HepG2 (cell line): Measurements from ENCODE around the gene NCMAP. TPM values are rescaled to one million over a fixed set of nuclear protein-coding genes. Genes with fewer than 3 reads are reported as not detected.

Experiments used
- ATAC-seq: fragments of 200-7000 bp; cut with Tn5 transposase; 3 replicates; pipeline ENCODE4 v1.9.1; 2020; ENCODE audit warnings: mild to moderate bottlenecking, moderate library complexity
- BruUV-seq: library from RNA; stranded (reverse); fragments of 400-500 nt; replicated peaks from 2 replicates; lab custom pipeline; 2021; lab: Mats Ljungman, UMichigan
- CTCF ChIA-PET: fragments of 300-600 bp; formaldehyde crosslinking; extraction: SDS; loops from one replicate; lab custom pipeline; 2021; ENCODE audit warnings: low total read pairs, inconsistent platforms, low intra/inter-chr PET ratio; lab: Yijun Ruan, JAX
- POLR2A ChIA-PET: fragments of 350-600 bp; sonication (Branson Sonifier 250); formaldehyde crosslinking; loops from one replicate; lab custom pipeline; 2020; ENCODE audit warnings: antibody characterized with exemption, inconsistent platforms; lab: Yijun Ruan, JAX
- DNase-seq: peaks from one replicate; pipeline ENCODE4 v3.0.0-alpha.2; 2015; ENCODE audit warnings: low spot score
- FAIRE-seq: peaks from 3 replicates; lab custom pipeline; 2011; peaks lifted over from hg19 to GRCh38; lab: Jason Lieb, UNC
- H2AFZ ChIP-seq: one replicate; pipeline ENCODE4 v1.6.1; 2011; ENCODE audit warnings: low read length, inconsistent platforms
- H3K27ac ChIP-seq: fragments of 300-600 bp; 3 replicates; pipeline ENCODE4 v1.8.0; 2011; ENCODE audit warnings: mixed run types, mild to moderate bottlenecking, mixed read lengths, low read length, inconsistent platforms; ENCODE audit not compliant: insufficient read depth; ENCODE audit errors: extremely low read length
- H3K27me3 ChIP-seq, 2 experiments: fragments of 200-600 bp in 1 of 2; 2 replicates in 1 of 2; 3 replicates in 1 of 2; pipeline versions ENCODE4 v1.6.0 to v1.8.0; 2011; ENCODE audit warnings: low read length in 2 of 2, mild to moderate bottlenecking in 2 of 2, moderate library complexity in 2 of 2, inconsistent platforms in 1 of 2; ENCODE audit not compliant: insufficient read depth in 2 of 2, control insufficient read depth in 1 of 2
- H3K36me3 ChIP-seq, 2 experiments: fragments of 200-600 bp in 1 of 2; replicated peaks in 1 of 2; 2 replicates in 1 of 2; 3 replicates in 1 of 2; pipeline versions ENCODE4 v1.5.1 to v1.8.0; 2011; ENCODE audit warnings: low read length in 2 of 2, inconsistent platforms in 1 of 2; ENCODE audit not compliant: insufficient read depth in 2 of 2, control insufficient read depth in 1 of 2
- H3K4me1 ChIP-seq: 2 replicates; pipeline ENCODE4 v1.5.1; 2012; ENCODE audit warnings: low read length, inconsistent platforms; ENCODE audit not compliant: insufficient read depth
- H3K4me2 ChIP-seq: 2 replicates; pipeline ENCODE4 v1.6.0; 2011; ENCODE audit warnings: low read depth, low read length, inconsistent platforms
- H3K4me3 ChIP-seq, 3 experiments: fragments of 200-600 bp in 1 of 3; sonication (generic), shearing (Covaris generic) in 1 of 3; replicated peaks in 1 of 3; 2 replicates each; pipeline ENCODE4 v1.5.1; 2011 to 2016; ENCODE audit warnings: low read length in 3 of 3, inconsistent platforms in 2 of 3, low read depth in 2 of 3, mild to moderate bottlenecking in 2 of 3, control low read depth in 1 of 3, mixed read lengths in 1 of 3; ENCODE audit not compliant: insufficient read depth in 1 of 3
- H3K79me2 ChIP-seq: one replicate; pipeline ENCODE4 v1.6.1; 2011; ENCODE audit warnings: low read length, inconsistent platforms; ENCODE audit not compliant: insufficient read depth
- H3K9ac ChIP-seq: 2 replicates; pipeline ENCODE4 v1.6.0; 2011; ENCODE audit warnings: mild to moderate bottlenecking, low read depth, low read length, inconsistent platforms; ENCODE audit not compliant: insufficient read depth
- H3K9me3 ChIP-seq: 2 replicates; pipeline ENCODE4 v1.5.1; 2012; ENCODE audit warnings: mild to moderate bottlenecking, low read length
- H4K20me1 ChIP-seq: 2 replicates; pipeline ENCODE4 v1.6.0; 2011; ENCODE audit warnings: inconsistent platforms, mild to moderate bottlenecking, low read length, moderate library complexity; ENCODE audit not compliant: insufficient read depth
- ASH2L ChIP-seq: fragments of 300-600, 200-600 bp; sonication (generic); IDR thresholded peaks from 2 replicates; pipeline ENCODE4 v1.7.0; 2017; ENCODE audit warnings: low read depth, mild to moderate bottlenecking, moderate library complexity, mixed read lengths, low read length; ENCODE audit not compliant: insufficient read length
- BRF2 ChIP-seq: sonication (generic); formaldehyde crosslinking; IDR thresholded peaks from 2 replicates; pipeline ENCODE4 v1.8.1; 2022; ENCODE audit warnings: mild to moderate bottlenecking, missing genetic modification reagents
- ELF3 ChIP-seq: IDR thresholded peaks from 2 replicates; pipeline ENCODE4 v1.6.1; 2016; ENCODE audit warnings: missing genetic modification reagents, missing compliant biosample characterization
- HMGA1 ChIP-seq: sonication (generic); formaldehyde crosslinking; conservative IDR thresholded peaks from 2 replicates; pipeline ENCODE4 v1.4.0; 2020; ENCODE audit warnings: missing genetic modification reagents
- JARID2 ChIP-seq: sonication (generic); formaldehyde crosslinking; IDR thresholded peaks from 2 replicates; pipeline ENCODE4 v1.8.1; 2023; ENCODE audit warnings: missing genetic modification reagents, inconsistent platforms; ENCODE audit not compliant: insufficient replicate concordance
- NCOR1 ChIP-seq: fragments of 200-600 bp; sonication (generic); IDR thresholded peaks from 2 replicates; pipeline ENCODE4 v1.7.0; 2017; ENCODE audit warnings: antibody characterized with exemption, low read length, borderline replicate concordance
- NR2F2 ChIP-seq: IDR thresholded peaks from 2 replicates; pipeline ENCODE4 v1.6.1; 2012; ENCODE audit warnings: low read depth, inconsistent platforms, borderline replicate concordance
- PRMT3 ChIP-seq: sonication (generic); formaldehyde crosslinking; IDR thresholded peaks from 2 replicates; pipeline ENCODE4 v1.8.1; 2022; ENCODE audit warnings: low read depth, mild to moderate bottlenecking, moderate library complexity, missing genetic modification reagents, borderline replicate concordance
- TFDP1 ChIP-seq: IDR thresholded peaks from 2 replicates; pipeline ENCODE4 v1.6.1; 2016; ENCODE audit warnings: missing compliant biosample characterization, missing genetic modification reagents, borderline replicate concordance
- TP53 ChIP-seq: sonication (generic); formaldehyde crosslinking; conservative IDR thresholded peaks from 2 replicates; pipeline ENCODE4 v1.4.0; 2020; ENCODE audit warnings: missing genetic modification reagents
- ZKSCAN1 ChIP-seq: fragments of 150-350 bp; IDR thresholded peaks from 2 replicates; pipeline ENCODE4 v1.6.1; 2014; ENCODE audit warnings: low read length
- ZMAT5 ChIP-seq: sonication (generic); formaldehyde crosslinking; IDR thresholded peaks from 2 replicates; pipeline ENCODE4 v1.5.0; 2020; ENCODE audit warnings: mild to moderate bottlenecking, low read depth, missing genetic modification reagents, borderline replicate concordance
- ZMYM3 ChIP-seq: sonication (generic); formaldehyde crosslinking; IDR thresholded peaks from 2 replicates; pipeline ENCODE4 v1.5.1; 2020; ENCODE audit warnings: mild to moderate bottlenecking, missing genetic modification reagents
- ZNF33B ChIP-seq: sonication (generic); formaldehyde crosslinking; IDR thresholded peaks from 2 replicates; pipeline ENCODE4 v1.5.1; 2020; ENCODE audit warnings: mild to moderate bottlenecking, missing genetic modification reagents
- ZNF496 ChIP-seq: sonication (generic); formaldehyde crosslinking; IDR thresholded peaks from 2 replicates; pipeline ENCODE4 v1.8.1; 2023; ENCODE audit warnings: mild to moderate bottlenecking, moderate library complexity, missing genetic modification reagents; ENCODE audit not compliant: insufficient replicate concordance
- ZNF556 ChIP-seq: sonication (generic); formaldehyde crosslinking; IDR thresholded peaks from 2 replicates; pipeline ENCODE4 v1.4.0; 2020; ENCODE audit warnings: mild to moderate bottlenecking, missing genetic modification reagents, borderline replicate concordance
- ZNF597 ChIP-seq: sonication (generic); formaldehyde crosslinking; IDR thresholded peaks from 2 replicates; pipeline ENCODE4 v1.5.0; 2020; ENCODE audit warnings: missing genetic modification reagents
- ZNF75D ChIP-seq: sonication (generic); formaldehyde crosslinking; IDR thresholded peaks from 2 replicates; pipeline ENCODE4 v1.8.1; 2023; ENCODE audit warnings: missing genetic modification reagents, mild to moderate bottlenecking, borderline replicate concordance
- ZSCAN29 ChIP-seq: sonication (generic); formaldehyde crosslinking; conservative IDR thresholded peaks from 2 replicates; pipeline ENCODE4 v1.4.0; 2020; ENCODE audit warnings: mild to moderate bottlenecking, missing genetic modification reagents
- ZSCAN30 ChIP-seq: sonication (generic); formaldehyde crosslinking; IDR thresholded peaks from 2 replicates; pipeline ENCODE4 v1.5.0; 2020; ENCODE audit warnings: mild to moderate bottlenecking, missing genetic modification reagents
- WGBS: methylation state at CpG from one replicate; pipeline ENCODE4 v1.1.6; 2017; ENCODE audit warnings: low lambda C conversion rate; 5-methylcytosine and 5-hydroxymethylcytosine counted together
- in situ Hi-C: cut with HindIII; loops from 2 replicates; pipeline ENCODE4 v1.10.0; 2017; ENCODE audit warnings: low pct_unique_long_range_greater_than_20kb; ENCODE audit not compliant: extremely low pct_ligation_motif_present
- intact Hi-C: fragments of 100-400 bp; cut with micrococcal nuclease; formaldehyde crosslinking; loops from one replicate; pipeline ENCODE4 v1.10.0; 2022; ENCODE audit not compliant: unreplicated experiment
- polyA plus RNA-seq, 8 experiments: library from polyadenylated mRNA; depleted of rRNA in 3 of 8; stranded (reverse) in 7 of 8; unstranded in 1 of 8; fragments of >200 nt; fragmentation: Illumina TruSeq in 4 of 8; extraction: Trizol in 4 of 8; gene quantifications; 2 replicates each; pipeline versions ENCODE4 v1.2.1 to v1.2.3, GENCODE V29; 2011 to 2016; ENCODE audit warnings: low read depth in 4 of 8, missing spikeins in 1 of 8, mixed read lengths in 1 of 8; ENCODE audit not compliant: insufficient read depth in 1 of 8
- total RNA-seq, 5 experiments: library from RNA; depleted of rRNA; stranded (reverse); fragments of >200 nt; fragmentation: Illumina TruSeq; extraction: Trizol; gene quantifications; 2 replicates each; pipeline ENCODE4 v1.2.3, GENCODE V29; 2016; ENCODE audit warnings: low read depth in 1 of 5

NCMAP gene
- total and polyA plus RNA-seq, 2 of the 13 experiments (the other 11 are each of a cell fraction or from before 2014, with no cell fraction given) = 2.7 to 20.0 TPM

GRCh38 chr1:24643363-24644099 lies 87.6 kb downstream of the NCMAP start:
- Histone ChIP-seq H2AFZ (no peak overlapping the region), H3K9me3 (no peaks in the 10 kb centered on the region), H3K4me3 (peak overlapping the region; percentile 61 to 98 (median 89)), H3K36me3 (peaks cover 1 to 22% of the 10 kb centered on the region in 2 experiments), H3K79me2 (peaks cover 58% of the 10 kb centered on the region), H4K20me1 (peaks cover 22% of the 10 kb centered on the region), H3K4me1 (peaks cover 61% of the 10 kb centered on the region), H3K9ac (peak overlapping the region; percentile 100), H3K27ac (peak overlapping the region; percentile 84), H3K4me2 (peak overlapping the region; percentile 84), H3K27me3 (no peaks in the 10 kb centered on the region; a peak in 1 of 5 replicates)
- BruUV-seq = no TSS peak
- 2% methylated on average over 18 of the region's 53 CpGs for WGBS
- FAIRE-seq (no peak), DNase-seq (no peak), ATAC-seq (peak; percentile 66)
- ChIA-PET CTCF (no interaction called here), POLR2A (no interaction called here)
- intact Hi-C loops = loop anchor here (5.0 kb wide), 2 partner anchors 231 to 626 kb away; partner anchors contain the start of gene STPG1
- in situ Hi-C loops = no loop called here
- no peak for TF ChIP-seq ZNF597 (CRISPR knock-in tag)
- no peak for TF ChIP-seq JARID2 (CRISPR knock-in tag)
- no peak for TF ChIP-seq TFDP1 (CRISPR knock-in tag)
- TF ChIP-seq ZNF75D (CRISPR knock-in tag) = no peak
- TF ChIP-seq ZSCAN30 (CRISPR knock-in tag) = no peak
- TF ChIP-seq HMGA1 (CRISPR knock-in tag) = no peak
- TF ChIP-seq ZMYM3 (CRISPR knock-in tag) = no peak
- no peak for TF ChIP-seq BRF2 (CRISPR knock-in tag)
- TF ChIP-seq NR2F2 = no peak
- no peak for TF ChIP-seq PRMT3 (CRISPR knock-in tag)
- no peak for TF ChIP-seq ELF3
- no peak for TF ChIP-seq ZNF496 (CRISPR knock-in tag)
- no peak; the same call in 1 of the 2 replicates for TF ChIP-seq TP53 (CRISPR knock-in tag)
- no peak for TF ChIP-seq ZNF556 (CRISPR knock-in tag)
- TF ChIP-seq ASH2L = peak; percentile 86
- no peak for TF ChIP-seq ZSCAN29 (CRISPR knock-in tag)
- TF ChIP-seq ZNF33B = no peak
- no peak for TF ChIP-seq NCOR1
- no peak for TF ChIP-seq ZKSCAN1
- no peak for TF ChIP-seq ZMAT5 (CRISPR knock-in tag)
